AG04449 (cell line): Measurements from ENCODE around the gene UBL4B.

Experiments
- CTCF ChIA-PET: fragments of 350-600 bp; formaldehyde crosslinking; extraction: SDS; loops from one replicate; lab custom pipeline; 2021; ENCODE audit warnings: antibody characterized with exemption; lab: Yijun Ruan, JAX
- POLR2A ChIA-PET: fragments of 400-600, 350-600 bp; formaldehyde crosslinking; extraction: SDS; loops from one replicate; lab custom pipeline; 2020; ENCODE audit warnings: antibody characterized with exemption, inconsistent platforms; lab: Yijun Ruan, JAX
- DNase-seq: peaks from one replicate; pipeline ENCODE4 v3.0.0-alpha.2; 2010; ENCODE audit warnings: low read depth, low spot score
- H3K4me3 ChIP-seq: 2 replicates; pipeline ENCODE4 v1.5.1; 2011; ENCODE audit warnings: low read depth, mild to moderate bottlenecking, control low read depth, low read length
- TF ChIP-seq, protein P1 (sequence below): IDR thresholded peaks from one replicate; pipeline ENCODE4 v1.5.1; 2011; ENCODE audit warnings: mild to moderate bottlenecking, moderate library complexity, low read length, control low read depth, inconsistent platforms; ENCODE audit not compliant: insufficient read depth; ENCODE audit errors: missing control alignments

Gene UBL4B

DNA sequence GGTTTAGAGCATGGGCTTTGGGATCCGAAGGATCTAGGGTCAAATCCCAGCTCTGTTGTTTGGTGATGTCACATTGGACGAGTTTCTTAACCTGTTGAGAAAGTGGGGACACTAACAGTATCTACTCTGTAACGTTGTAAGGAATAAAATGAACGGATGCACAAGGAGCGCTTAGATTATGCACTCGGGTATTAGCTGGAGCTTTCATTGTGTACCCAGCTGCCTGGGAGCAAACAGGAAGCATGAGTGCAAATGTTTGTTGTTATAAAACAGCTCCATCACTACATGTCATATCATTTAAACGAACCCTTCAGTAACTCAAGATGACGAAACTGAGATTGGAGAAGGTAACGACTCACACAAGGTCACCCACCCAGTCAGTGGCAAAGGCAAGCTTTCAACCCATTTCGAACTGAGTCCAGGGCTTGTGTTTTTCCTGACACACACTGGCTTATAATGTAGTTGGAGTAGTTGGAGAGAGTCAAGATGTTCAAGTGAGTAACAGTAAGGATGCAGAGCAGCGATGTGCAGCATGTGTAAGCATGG is 21.9 kb downstream of the UBL4B start:
- no peak for DNase-seq
- TF ChIP-seq, protein P1, sequence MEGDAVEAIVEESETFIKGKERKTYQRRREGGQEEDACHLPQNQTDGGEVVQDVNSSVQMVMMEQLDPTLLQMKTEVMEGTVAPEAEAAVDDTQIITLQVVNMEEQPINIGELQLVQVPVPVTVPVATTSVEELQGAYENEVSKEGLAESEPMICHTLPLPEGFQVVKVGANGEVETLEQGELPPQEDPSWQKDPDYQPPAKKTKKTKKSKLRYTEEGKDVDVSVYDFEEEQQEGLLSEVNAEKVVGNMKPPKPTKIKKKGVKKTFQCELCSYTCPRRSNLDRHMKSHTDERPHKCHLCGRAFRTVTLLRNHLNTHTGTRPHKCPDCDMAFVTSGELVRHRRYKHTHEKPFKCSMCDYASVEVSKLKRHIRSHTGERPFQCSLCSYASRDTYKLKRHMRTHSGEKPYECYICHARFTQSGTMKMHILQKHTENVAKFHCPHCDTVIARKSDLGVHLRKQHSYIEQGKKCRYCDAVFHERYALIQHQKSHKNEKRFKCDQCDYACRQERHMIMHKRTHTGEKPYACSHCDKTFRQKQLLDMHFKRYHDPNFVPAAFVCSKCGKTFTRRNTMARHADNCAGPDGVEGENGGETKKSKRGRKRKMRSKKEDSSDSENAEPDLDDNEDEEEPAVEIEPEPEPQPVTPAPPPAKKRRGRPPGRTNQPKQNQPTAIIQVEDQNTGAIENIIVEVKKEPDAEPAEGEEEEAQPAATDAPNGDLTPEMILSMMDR, result no peak
- no peak overlapping the region for H3K4me3 ChIP-seq
- POLR2A ChIA-PET, result no interaction called here
- CTCF ChIA-PET, result interaction anchor here (1.0 to 2.1 kb wide), 7 partner anchors 10 to 205 kb away, joined by 3 to 7 read pairs (median 3); partner anchors contain the start of gene RBM15

DNA sequence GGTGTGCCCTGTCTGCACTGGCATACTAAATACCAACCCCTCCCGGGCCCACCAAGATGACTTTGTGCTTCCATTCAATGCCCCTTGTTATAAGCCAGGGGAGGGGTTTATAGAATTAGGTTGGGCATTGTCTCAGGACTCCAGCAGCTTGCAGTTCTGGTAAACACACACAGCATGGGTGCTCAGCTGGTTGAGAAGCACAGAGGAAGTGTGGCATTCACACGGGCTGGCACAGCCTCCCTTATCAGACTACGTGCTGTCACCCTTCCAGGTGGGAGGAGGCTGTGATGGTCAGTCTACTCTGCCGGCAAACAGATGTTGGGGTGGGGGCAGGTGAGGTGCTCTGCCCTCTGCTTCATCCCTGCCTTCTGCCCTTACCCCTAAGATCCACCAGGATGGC is 23.0 kb downstream of the UBL4B start:
- DNase-seq, result no peak
- POLR2A ChIA-PET, result no interaction called here
- TF ChIP-seq, protein P1, result no peak
- CTCF ChIA-PET, result interaction anchor here (1.2 to 1.9 kb wide), 4 partner anchors 11 to 81 kb away, joined by 3 to 6 read pairs (median 4); no protein-coding TSS in a partner anchor
- H3K4me3 ChIP-seq, result no peak overlapping the region

DNA sequence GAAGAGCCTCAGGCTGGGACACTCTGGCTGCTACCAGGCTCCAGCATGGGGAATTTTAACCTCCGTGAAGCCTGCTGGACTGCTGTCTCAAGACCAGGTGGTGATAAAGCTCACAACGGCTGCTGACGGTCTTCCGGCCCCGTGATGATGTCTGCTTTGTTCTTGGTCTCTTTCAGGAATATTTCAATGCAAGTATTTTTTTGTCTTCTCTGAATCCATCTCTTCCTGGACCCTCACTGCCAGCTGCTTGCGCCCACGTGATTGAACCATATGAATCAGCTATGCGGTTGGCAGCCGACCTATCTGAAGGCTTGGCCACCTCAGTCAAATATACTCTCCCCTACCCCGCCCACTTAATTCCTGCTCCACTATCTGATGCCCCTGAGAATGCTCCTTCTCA is 23.4 kb downstream of the UBL4B start:
- ChIA-PET CTCF (interaction anchor here (1.5 to 1.9 kb wide), 3 partner anchors 19 to 82 kb away, joined by 3 to 6 read pairs (median 4); no protein-coding TSS in a partner anchor), POLR2A (no interaction called here)
- H3K4me3 ChIP-seq, result no peak overlapping the region
- TF ChIP-seq, protein P1, result no peak
- DNase-seq, result no peak

DNA sequence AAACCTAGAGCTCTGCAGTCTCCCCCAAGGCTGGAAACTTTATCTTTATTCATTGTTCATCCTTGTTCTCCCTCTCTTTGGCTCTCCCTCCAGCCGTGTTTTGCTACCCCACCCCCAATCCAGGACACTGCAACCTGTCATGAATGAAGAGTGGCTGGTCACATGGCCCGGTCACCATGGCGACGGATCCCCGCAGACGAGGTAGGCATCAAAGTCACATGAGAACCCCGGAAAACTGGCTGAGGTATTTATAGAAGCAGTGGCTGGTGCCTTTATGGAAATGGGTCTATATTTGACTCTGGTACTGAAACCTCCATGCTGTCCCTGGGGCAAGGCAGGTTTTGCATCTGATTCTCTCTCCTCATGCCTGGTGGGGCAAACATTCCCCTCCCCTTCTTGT is 24.7 kb downstream of the UBL4B start:
- H3K4me3 ChIP-seq, result no peak overlapping the region
- TF ChIP-seq, protein P1, result no peak
- ChIA-PET CTCF (no interaction called here), POLR2A (no interaction called here)
- DNase-seq, result no peak

DNA sequence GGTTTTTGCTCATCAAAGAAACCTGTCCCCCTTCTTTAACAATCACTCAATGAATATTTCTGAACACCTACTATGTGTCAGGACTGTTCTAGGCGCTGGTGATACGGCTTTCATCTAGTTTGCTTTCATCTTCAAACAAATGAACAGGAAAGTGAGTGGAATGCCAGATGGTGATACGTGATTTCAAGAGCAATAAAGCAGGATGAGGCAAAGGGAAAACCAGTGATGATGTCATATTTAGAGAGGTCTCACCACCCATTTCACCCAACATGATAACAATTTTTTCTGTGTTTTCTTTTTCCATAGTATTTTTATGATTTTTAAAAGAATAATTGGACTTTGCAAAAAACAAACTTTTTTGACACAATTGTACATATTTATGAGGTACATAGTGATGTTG is 26.7 kb downstream of the UBL4B start:
- POLR2A ChIA-PET, result no interaction called here
- CTCF ChIA-PET, result interaction anchor here (1.2 to 1.4 kb wide), 2 partner anchors 24 to 58 kb away, joined by 3 to 6 read pairs; no protein-coding TSS in a partner anchor

DNA sequence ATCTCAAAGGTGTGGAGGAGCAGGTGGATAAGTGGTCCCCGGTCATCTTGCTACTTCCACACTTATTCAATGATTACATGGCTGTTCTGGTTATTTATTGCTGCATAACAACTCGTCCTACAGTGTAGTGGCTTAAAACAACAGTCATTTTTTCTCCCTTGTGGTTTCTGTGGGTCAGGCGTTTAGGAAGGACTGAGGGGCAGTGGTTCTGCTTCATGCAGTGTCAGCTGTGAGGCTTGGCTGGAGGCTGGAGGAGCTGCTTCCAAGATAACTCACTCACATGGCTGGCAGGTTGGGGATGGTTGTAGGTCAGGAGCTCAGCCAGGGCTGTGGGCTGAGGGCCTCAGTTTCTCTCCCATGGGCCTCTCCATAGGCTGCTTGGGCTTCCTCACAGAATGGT is 32.1 kb downstream of the UBL4B start:
- TF ChIP-seq, protein P1, result no peak
- DNase-seq, result no peak
- POLR2A ChIA-PET, result no interaction called here
- CTCF ChIA-PET, result interaction anchor here (1.2 to 1.5 kb wide), 2 partner anchors 61 to 115 kb away, joined by 3 read pairs; no protein-coding TSS in a partner anchor
- no peak overlapping the region for H3K4me3 ChIP-seq

More for the DNA sequence above, 26.7 kb downstream of the UBL4B start:
- DNase-seq, result no peak
- TF ChIP-seq, protein P1, result no peak
- no peak overlapping the region for H3K4me3 ChIP-seq
